ENCODE measurements around the gene LRRC8E.
"Not testable (repeated sequence)": the region's sequence is repeated elsewhere in the genome, so short reads cannot be mapped to it uniquely, and the experiment has no call there.

LRRC8E gene

GRCh38 chr19:7921967-7922835 is 33.9 kb downstream of the LRRC8E start:
- DNase-seq = no peak

DNA sequence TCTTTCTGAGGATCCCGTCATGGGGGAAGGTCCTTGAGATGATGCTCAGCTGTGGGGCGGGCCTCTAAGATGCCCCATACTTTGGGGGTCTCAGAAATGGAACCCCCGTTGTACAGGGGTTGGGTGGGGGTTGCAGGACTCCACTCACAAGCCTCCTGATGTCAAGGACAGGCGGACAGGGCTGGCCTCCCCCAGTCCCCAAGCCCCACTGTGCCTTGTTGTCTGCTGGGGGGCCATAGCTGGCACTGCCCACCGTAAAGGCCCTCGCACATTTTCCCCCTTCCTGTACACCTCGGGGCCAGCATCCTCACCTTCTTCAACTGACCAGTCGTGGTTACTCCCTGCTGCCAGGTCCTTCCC is 34.5 kb downstream of the LRRC8E start:
- no peak for DNase-seq

DNA sequence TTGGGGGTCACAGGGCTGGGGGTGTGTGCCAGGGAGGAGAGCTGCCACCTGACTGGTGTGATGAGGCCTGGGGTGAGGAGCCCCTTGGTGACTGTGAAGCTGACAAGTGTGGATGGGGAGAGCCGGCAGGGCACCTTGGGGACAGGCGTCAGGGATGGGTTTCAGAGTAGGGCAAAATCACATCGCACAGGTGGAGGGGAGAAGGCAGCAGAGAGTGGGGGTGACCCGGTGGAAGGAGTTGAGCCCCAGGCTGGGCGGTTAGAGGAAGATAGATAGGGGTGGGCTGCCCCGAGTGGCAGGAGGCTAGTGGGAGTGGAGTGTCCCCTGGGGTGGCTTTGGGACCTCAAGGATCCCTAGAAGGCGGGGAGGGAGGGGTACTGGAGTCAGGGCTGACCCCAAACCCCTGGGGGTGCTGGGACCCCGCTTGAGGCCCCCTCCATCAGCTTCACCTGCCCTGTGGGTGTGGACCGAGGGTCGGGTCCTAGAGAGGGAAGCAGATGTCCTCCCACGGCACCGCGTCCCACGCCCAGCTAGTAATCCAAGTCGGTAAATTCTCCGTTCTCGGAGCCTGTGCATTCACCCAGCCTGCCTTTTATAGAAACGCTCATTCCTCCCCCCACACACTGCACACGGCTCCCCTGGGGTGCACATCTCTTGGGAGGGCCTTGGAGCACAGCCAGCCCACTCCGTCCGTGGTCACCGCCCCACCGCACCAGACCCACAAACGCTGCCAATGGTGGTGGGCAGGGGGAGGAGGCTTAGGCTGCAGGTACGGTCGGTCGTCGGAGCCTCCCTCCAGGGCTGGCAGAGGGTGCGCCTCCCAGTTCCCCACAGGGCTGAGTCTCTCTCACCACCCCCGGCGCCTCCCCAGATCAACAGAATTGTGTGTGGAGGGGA is 35.2 kb downstream of the LRRC8E start:
- DNase-seq = no peak

DNA sequence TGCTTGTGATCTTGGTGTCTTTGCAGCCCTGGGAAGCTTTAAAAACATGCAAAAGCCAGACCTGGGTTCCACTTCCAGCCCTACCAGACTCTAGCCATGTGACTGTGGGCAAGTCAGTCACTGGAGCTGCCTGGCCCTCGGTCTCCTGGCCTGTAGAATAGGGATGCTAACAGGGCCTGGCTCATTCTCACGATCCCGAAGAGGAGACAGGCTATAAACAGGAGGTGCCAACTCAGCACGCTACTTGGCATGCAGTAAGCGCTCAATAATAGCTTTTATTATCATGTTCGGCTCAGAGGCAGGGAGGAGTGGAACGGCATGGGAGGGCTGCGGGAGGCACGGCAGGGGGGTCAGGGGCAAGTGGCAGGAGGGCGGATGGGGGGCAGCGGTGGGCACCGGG is 35.9 kb downstream of the LRRC8E start:
- DNase-seq = no peak

- DNase-seq = no peak
These were observed 36.4 kb downstream of the LRRC8E start for GRCh38 chr19:7924651-7925170.

GRCh38 chr19:7925171-7925851 is 37.0 kb downstream of the LRRC8E start:
- peak; percentile 55 for DNase-seq

- DNase-seq = peak; percentile 18
These were observed 37.9 kb downstream of the LRRC8E start, which contains the start of gene CTXN1 for GRCh38 chr19:7926021-7926726. CTXN1 (minus strand) TSS chr19:7926135; CDS start chr19:7925538, 597 bp downstream.

DNA sequence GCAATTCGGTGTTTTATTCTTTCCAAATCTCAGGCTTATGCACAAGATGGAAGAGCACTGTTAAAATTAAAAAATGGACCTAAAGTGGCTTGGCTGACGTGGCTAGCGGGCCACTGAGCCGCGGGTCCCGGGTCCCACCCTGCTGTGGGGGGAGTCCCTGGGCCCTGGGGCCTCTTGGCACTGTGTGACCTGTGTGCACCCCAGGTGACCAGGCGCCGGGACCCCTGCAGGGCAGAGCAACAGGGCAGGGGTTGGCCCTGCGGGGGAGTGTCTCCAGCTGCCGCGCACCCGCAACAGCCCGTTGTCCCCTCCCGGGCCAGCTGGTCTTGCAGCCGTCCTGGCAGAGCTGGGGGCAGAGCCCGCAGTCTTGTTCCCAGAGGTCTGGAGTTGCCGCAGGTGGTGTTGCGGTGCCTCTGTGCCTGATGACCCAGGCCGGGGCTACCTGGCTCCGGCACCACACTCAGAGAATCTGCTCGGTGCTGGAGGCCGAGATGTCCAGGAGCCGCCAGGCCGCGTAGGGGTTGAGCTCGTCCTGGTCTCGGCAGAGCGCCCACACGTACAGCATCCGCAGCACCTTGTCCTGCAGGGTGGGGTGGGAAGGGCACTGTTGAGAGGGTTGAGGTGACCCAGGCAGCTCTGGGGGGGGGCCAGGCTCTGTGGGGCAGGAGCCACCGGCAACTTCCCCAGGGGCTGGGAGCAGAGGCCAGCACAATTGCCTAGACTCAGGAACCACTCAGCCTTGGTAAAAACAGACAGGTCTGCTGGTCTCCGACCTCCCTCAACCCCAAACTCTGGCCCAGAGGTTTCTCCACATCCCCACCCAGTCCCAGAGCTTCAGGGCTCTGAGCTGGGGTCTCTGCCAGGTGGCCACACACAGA is 38.7 kb downstream of the LRRC8E start:
- DNase-seq = no peak

DNA sequence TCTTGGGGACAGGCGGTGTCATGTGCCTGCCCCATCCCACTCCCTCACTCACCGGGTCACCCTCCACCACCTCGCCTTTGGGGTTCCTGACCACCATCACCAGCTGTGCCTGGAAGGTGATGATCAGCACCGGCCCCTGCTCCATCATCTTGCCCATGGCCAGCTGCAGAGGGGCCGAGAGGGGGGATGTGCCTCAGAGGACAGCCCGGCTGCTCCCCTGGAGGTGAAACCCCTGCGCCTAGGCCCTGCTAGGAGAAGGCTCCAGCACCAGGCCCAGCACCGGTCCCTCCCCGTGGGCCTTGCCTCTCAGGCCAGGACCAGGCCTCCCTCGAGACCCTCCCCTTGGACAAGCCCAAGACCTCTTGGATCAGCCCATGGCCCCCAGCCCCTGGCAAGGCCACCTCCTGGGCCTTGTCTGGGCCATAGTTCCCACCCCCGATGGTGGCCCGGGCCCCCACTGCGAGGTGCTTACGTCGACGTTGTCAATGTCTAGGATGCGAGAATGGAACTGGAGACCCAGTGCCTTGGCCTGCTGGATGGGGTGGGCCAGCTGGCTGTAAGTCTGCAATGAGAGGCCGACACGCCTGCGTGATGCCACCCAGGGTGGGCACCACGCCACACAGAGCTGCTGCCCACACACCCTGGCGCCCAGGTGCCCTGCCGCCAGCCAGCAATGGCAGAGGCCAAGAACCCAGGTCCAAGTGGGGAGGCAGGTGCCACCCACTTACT is 39.5 kb downstream of the LRRC8E start:
- no peak for DNase-seq

GRCh38 chr19:7928334-7928706 is 40.0 kb downstream of the LRRC8E start:
- DNase-seq = no peak

- no peak for DNase-seq
These were observed 40.7 kb downstream of the LRRC8E start for GRCh38 chr19:7928741-7929701.

DNA sequence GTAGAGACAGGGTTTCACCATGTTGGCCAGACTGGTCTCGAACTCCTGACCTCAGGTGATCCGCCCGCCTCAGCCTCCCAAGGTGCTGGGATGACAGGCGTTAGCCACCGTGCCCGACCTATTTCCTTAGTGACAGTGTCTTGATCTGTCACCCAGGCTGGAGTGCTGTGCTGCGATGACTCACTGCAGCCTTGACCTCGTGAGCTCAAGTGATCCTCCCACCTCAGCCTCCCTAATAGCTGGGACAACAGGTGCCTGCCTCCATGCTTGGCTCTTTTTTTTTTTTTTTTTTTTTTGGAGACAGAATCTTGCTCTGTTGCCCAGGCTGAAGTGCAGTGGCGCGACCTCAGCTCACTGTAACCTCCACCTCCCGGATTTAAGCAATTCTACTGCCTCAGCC is 41.7 kb downstream of the LRRC8E start:
- DNase-seq = not testable (repeated sequence)

GRCh38 chr19:7930765-7931164 is 42.5 kb downstream of the LRRC8E start:
- DNase-seq = no peak

- DNase-seq = no peak
These were observed 43.1 kb downstream of the LRRC8E start for GRCh38 chr19:7931221-7932061.

DNA sequence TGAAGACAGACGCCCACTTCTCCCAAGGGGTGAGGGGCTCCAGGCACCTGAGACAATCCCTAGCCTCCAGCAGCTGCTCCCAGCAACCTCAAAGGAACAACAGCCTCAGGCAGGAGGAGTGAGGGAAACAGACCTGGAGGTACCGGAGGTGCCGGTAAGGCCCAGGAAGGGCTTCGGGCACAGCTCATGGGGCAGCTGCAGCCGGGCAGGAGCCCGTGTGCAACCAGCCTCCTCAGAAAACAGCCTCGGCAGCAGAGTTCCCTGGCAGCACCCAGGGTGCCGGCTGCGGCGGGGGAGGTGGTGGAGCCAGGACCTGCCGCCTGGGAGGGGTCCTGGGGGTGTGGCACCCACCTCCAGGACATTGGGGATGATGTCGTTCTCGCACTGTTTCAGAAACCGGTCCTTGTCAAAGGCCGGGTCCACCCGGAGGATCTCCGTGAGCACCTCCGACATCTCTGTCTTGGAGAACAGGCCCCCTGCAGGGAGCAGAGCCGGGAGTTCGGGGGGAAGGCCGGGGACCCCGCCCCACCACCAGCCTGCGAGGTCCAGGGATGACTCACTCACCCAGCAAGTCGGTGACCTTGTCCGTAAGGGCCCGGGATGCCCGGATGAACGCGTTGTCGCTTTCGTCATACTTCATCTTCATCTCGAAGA is 44.1 kb downstream of the LRRC8E start:
- no peak for DNase-seq

- no peak for DNase-seq
These were observed 44.6 kb downstream of the LRRC8E start for GRCh38 chr19:7932930-7933300.

GRCh38 chr19:7933411-7933810 is 45.1 kb downstream of the LRRC8E start:
- no peak for DNase-seq

Data from NCI-H510A treated with DMSO at 0.1 percent for 48 hours (cell line).